ENCODE results near the gene RO60.

- TF ChIP-seq POLR2AphosphoS5 (IDR thresholded peaks at IDR 0.05): no peak
- no peak for TF ChIP-seq EP300 (IDR thresholded peaks at IDR 0.05)
Measured at GRCh38 chr1:193066606-193067005, 7.2 kb downstream of the RO60 start.
